Esophagus muscularis mucosa (tissue), 4 donors: ENCODE measurements around the gene FHIP1B. TPM values are rescaled to one million over a fixed set of nuclear protein-coding genes. Genes with fewer than 3 reads are reported as not detected.

Source experiments
- DNase-seq: peaks from one replicate; pipeline ENCODE4 v3.0.0-alpha.2; 2017; ENCODE audit errors: extremely low spot score
- H3K27ac ChIP-seq, 4 donors: fragments of 200-600 bp; sonication (generic); replicated peaks in 1 of 4; 1 replicate in 3 of 4; 2 replicates in 1 of 4; pipeline ENCODE4 v1.5.1; 2016 to 2019; ENCODE audit warnings: mild to moderate bottlenecking in 1 of 4
- H3K27me3 ChIP-seq, 4 donors: fragments of 200-600 bp; sonication (generic); one replicate each; pipeline versions ENCODE4 v1.5.1 to v1.6.0; 2016 to 2019
- H3K36me3 ChIP-seq, 4 donors: fragments of 200-600 bp; sonication (generic); one replicate each; pipeline ENCODE4 v1.5.1; 2016 to 2019
- H3K4me1 ChIP-seq, 4 donors: fragments of 200-600 bp; sonication (generic); one replicate each; pipeline ENCODE4 v1.5.1; 2016 to 2019
- H3K4me3 ChIP-seq, 4 donors: fragments of 200-600 bp; sonication (generic); 1 replicate in 2 of 4; 2 replicates in 2 of 4; pipeline ENCODE4 v1.5.1; 2016 to 2019; ENCODE audit warnings: mild to moderate bottlenecking in 4 of 4, moderate library complexity in 1 of 4
- H3K9me3 ChIP-seq, 4 donors: fragments of 200-600 bp; sonication (generic); 1 replicate in 3 of 4; 2 replicates in 1 of 4; pipeline ENCODE4 v1.5.1; 2016 to 2019
- EP300 ChIP-seq: sonication (generic); formaldehyde crosslinking; IDR thresholded peaks from one replicate; pipeline ENCODE4 v1.6.1; 2017; ENCODE audit warnings: antibody characterized with exemption
- POLR2A ChIP-seq: fragments of 450-650 bp; IDR thresholded peaks from one replicate; pipeline ENCODE4 v1.6.1; 2017; ENCODE audit warnings: antibody characterized with exemption, moderate library complexity, mild to moderate bottlenecking, low read depth
- POLR2AphosphoS5 ChIP-seq, 2 donors: sonication (generic); formaldehyde crosslinking; IDR thresholded peaks; one replicate each; pipeline ENCODE4 v1.6.1; 2017; ENCODE audit warnings: antibody characterized with exemption in 2 of 2
- WGBS: methylation state at CpG from one replicate; pipeline ENCODE4 v1.1.5; 2018; 5-methylcytosine and 5-hydroxymethylcytosine counted together
- intact Hi-C: fragments of 100-400 bp; cut with DNase I; formaldehyde crosslinking; loops from one replicate; pipeline ENCODE4 v1.15.1; 2023
- total RNA-seq, 4 donors: library from RNA; depleted of rRNA; stranded (reverse); fragments of >200 nt; gene quantifications; one replicate each; pipeline versions ENCODE4 v1.1.0 to v1.2.1, GENCODE V29; 2016
- TF ChIP-seq, protein P1 (sequence below), 3 experiments: fragments of 200-600 bp in 2 of 3; fragments of 450-650 bp in 1 of 3; sonication (generic) in 2 of 3; IDR thresholded peaks; one replicate each; pipeline ENCODE4 v1.5.1; 2017 to 2019; ENCODE audit warnings: antibody characterized with exemption in 3 of 3, mild to moderate bottlenecking in 2 of 3, moderate library complexity in 1 of 3

FHIP1B gene
- total RNA-seq, 4 donors from 2014 or later = 22.6 to 39.3 (median 30.1) TPM

DNA sequence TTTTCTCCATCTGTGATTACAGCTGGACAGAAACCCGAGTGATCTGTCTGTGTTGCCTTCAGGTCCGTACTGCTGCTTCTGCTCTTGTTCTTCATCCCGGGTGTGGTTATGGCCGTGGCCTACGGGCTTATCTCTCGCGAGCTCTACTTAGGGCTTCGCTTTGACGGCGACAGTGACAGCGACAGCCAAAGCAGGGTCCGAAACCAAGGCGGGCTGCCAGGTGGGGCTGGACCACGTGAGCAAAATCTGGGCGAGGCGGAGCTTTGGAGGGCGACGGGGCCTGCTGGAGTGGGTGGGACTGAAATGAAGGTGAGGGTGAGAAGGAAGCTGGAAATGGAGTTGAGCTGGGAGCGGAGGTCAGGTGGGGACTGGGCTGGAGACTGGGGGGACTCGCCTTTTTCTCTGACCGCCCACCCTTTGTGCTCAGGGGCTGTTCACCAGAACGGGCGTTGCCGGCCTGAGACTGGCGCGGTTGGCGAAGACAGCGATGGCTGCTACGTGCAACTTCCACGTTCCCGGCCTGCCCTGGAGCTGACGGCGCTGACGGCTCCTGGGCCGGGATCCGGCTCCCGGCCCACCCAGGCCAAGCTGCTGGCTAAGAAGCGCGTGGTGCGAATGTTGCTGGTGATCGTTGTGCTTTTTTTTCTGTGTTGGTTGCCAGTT is 36.3 kb upstream of the FHIP1B start:
- Histone ChIP-seq H3K4me1 (peaks cover 0 to 9% (median 8%) of the 10 kb centered on the region in 4 donors), H3K4me3 (peak overlapping the region in 1 of 4 donors; percentile 2), H3K36me3 (no peaks in the 10 kb centered on the region), H3K27me3 (peaks cover 0 to 16% (median 0%) of the 10 kb centered on the region in 4 donors), H3K27ac (no peak overlapping the region), H3K9me3 (no peaks in the 10 kb centered on the region)
- no peak for TF ChIP-seq POLR2A
- no peak for TF ChIP-seq EP300
- no peak for TF ChIP-seq POLR2AphosphoS5 (IDR thresholded peaks at IDR 0.05)
- TF ChIP-seq, protein P1, sequence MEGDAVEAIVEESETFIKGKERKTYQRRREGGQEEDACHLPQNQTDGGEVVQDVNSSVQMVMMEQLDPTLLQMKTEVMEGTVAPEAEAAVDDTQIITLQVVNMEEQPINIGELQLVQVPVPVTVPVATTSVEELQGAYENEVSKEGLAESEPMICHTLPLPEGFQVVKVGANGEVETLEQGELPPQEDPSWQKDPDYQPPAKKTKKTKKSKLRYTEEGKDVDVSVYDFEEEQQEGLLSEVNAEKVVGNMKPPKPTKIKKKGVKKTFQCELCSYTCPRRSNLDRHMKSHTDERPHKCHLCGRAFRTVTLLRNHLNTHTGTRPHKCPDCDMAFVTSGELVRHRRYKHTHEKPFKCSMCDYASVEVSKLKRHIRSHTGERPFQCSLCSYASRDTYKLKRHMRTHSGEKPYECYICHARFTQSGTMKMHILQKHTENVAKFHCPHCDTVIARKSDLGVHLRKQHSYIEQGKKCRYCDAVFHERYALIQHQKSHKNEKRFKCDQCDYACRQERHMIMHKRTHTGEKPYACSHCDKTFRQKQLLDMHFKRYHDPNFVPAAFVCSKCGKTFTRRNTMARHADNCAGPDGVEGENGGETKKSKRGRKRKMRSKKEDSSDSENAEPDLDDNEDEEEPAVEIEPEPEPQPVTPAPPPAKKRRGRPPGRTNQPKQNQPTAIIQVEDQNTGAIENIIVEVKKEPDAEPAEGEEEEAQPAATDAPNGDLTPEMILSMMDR (IDR thresholded peaks at IDR 0.05) = no peak
- DNase-seq = no peak
- 89% methylated on average over 37 of the region's 41 CpGs for WGBS
- intact Hi-C loops = no loop called here

DNA sequence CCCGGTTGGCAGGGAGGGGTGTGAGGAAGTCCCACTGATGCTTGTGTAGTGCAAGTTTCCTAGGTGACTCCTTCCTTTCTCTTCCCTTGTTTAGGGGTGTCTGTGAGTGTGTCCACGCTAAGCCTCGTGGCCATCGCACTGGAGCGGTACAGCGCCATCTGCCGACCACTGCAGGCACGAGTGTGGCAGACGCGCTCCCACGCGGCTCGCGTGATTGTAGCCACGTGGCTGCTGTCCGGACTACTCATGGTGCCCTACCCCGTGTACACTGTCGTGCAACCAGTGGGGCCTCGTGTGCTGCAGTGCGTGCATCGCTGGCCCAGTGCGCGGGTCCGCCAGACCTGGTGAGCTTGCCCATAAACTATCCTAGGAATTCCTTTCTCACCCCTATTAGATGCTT is 35.6 kb upstream of the FHIP1B start:
- no peak overlapping the region for H3K4me3 ChIP-seq
- intact Hi-C loops = no loop called here
- H3K36me3 ChIP-seq = no peaks in the 10 kb centered on the region
- no peaks in the 10 kb centered on the region for H3K9me3 ChIP-seq
- H3K4me1 ChIP-seq = peaks cover 0 to 9% (median 8%) of the 10 kb centered on the region in 4 donors
- TF ChIP-seq, protein P1 (IDR thresholded peaks at IDR 0.05) = no peak
- TF ChIP-seq POLR2AphosphoS5 (IDR thresholded peaks at IDR 0.05) = no peak
- no peak for TF ChIP-seq POLR2A
- no peak for TF ChIP-seq EP300
- DNase-seq = no peak
- WGBS = 88% methylated on average over 22 of the region's 24 CpGs
- no peak overlapping the region for H3K27ac ChIP-seq
- peaks cover 0 to 16% (median 0%) of the 10 kb centered on the region in 4 donors for H3K27me3 ChIP-seq

DNA sequence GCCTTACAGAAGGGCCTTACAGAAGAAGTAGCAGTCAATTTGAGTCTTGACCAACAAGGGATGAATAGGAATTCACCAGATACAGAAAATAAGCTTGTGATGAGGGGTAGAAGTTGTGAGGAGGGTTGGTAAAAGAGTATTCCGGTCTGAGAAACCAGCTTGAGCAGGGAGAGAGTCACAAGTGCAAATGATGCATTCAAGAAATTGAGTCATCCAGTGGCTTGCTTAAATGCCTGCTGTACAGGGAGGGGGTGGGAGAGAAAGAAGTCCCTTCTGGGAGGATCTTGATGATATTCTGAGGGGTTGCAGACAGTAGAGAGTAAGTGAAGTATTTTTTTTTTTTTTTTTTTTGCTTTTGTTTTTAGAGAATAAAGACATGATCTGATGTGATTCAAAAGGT is 34.4 kb upstream of the FHIP1B start:
- H3K36me3 ChIP-seq = no peaks in the 10 kb centered on the region
- H3K4me3 ChIP-seq = no peak overlapping the region
- intact Hi-C loops = no loop called here
- H3K27ac ChIP-seq = no peak overlapping the region
- H3K4me1 ChIP-seq = peaks cover 0 to 9% (median 8%) of the 10 kb centered on the region in 4 donors
- H3K9me3 ChIP-seq = no peaks in the 10 kb centered on the region
- peaks cover 0 to 16% (median 0%) of the 10 kb centered on the region in 4 donors for H3K27me3 ChIP-seq
- no peak for DNase-seq
- WGBS = 88% methylated on average over 1 of the region's 1 CpG
- TF ChIP-seq POLR2AphosphoS5 (IDR thresholded peaks at IDR 0.05) (no peak), POLR2A (no peak), EP300 (no peak)
- TF ChIP-seq, protein P1 (IDR thresholded peaks at IDR 0.05) = no peak

DNA sequence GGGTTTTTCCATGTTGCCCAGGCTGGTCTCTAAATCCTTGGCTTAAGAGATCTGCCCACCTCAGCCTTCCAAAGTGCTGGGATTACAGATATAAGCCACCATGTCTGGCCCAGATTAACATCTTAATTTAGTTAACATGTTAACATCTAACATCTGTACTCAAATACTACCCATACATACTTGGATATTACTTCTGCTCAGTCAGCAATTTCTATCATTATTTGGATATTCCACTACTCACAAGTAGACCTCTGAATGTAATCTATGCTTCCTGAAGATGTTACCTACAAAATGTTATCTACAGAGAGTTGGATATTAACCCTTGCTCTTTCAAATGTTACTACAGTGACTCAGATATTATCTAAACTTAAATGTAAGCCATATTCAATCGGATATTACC is 29.2 kb upstream of the FHIP1B start:
- peaks cover 0 to 24% (median 17%) of the 10 kb centered on the region in 4 donors for H3K27me3 ChIP-seq
- no peak overlapping the region for H3K27ac ChIP-seq
- H3K4me3 ChIP-seq = no peak overlapping the region
- peaks cover 12 to 16% (median 15%) of the 10 kb centered on the region in 4 donors for H3K4me1 ChIP-seq
- intact Hi-C loops = no loop called here
- no peak for DNase-seq
- TF ChIP-seq POLR2AphosphoS5 (IDR thresholded peaks at IDR 0.05) (no peak), POLR2A (no peak), EP300 (no peak)
- TF ChIP-seq, protein P1 (IDR thresholded peaks at IDR 0.05) = no peak
- 100% methylated on average over 1 of the region's 1 CpG for WGBS
- no peaks in the 10 kb centered on the region for H3K9me3 ChIP-seq
- no peaks in the 10 kb centered on the region for H3K36me3 ChIP-seq

DNA sequence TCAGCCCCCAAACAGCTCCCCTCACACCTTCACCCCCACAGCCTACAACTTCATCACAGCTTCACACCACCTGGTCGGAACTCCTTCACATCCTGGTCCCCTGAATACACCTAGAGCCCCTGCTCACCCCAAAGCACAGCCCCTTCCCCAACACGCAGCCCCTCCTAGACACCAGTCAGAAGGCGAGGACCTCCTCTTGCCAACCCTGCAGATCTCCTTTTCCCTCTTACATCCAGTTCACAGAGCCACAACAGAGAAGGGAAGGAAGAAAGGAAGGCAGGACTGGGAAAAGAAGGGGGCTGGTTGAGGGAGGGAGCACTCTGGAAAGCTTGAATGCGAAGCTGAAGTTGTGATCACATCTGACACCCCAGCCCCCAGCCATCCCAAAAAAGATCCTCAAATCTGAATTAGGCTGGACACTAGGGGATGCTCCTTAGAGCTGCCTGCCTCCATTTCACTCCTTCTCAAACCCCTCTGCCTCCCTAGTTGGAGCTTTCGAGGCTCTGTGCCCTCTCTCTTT is 25.8 kb upstream of the FHIP1B start:
- Histone ChIP-seq H3K36me3 (no peaks in the 10 kb centered on the region), H3K27ac (no peak overlapping the region), H3K4me3 (peak overlapping the region in 2 of 4 donors; percentile 50 to 60), H3K9me3 (no peaks in the 10 kb centered on the region), H3K27me3 (peaks cover 0 to 47% (median 25%) of the 10 kb centered on the region in 4 donors), H3K4me1 (peaks cover 15 to 20% (median 18%) of the 10 kb centered on the region in 4 donors)
- TF ChIP-seq, protein P1 (IDR thresholded peaks at IDR 0.05) = no peak
- TF ChIP-seq EP300 = no peak
- no peak for TF ChIP-seq POLR2AphosphoS5 (IDR thresholded peaks at IDR 0.05)
- no peak for TF ChIP-seq POLR2A
- intact Hi-C loops = no loop called here
- DNase-seq = no peak
- 51% methylated on average over 4 of the region's 5 CpGs for WGBS
